CD8-positive, alpha-beta memory T cell (primary cell): Measurements from ENCODE around the gene TOMM7. TPM values are rescaled to one million over a fixed set of nuclear protein-coding genes. Genes with fewer than 3 reads are reported as not detected.
A peak's percentile ranks its signal among the peaks of the same experiment; 100 is the strongest.

Source experiments
- CTCF ChIA-PET: fragments of 350-600 bp; sonication (Branson Sonifier 250); formaldehyde crosslinking; loops from one replicate; lab custom pipeline; 2021; ENCODE audit warnings: antibody characterized with exemption; lab: Charles Lee
- POLR2A ChIA-PET: fragments of 350-600 bp; sonication (Branson Sonifier 250); formaldehyde crosslinking; loops from one replicate; lab custom pipeline; 2021; ENCODE audit warnings: antibody characterized with exemption; lab: Charles Lee
- DNase-seq, 5 donors: peaks; one replicate each; pipeline versions ENCODE4 v3.0.0 to v3.0.0-alpha.2; 2020 to 2022; ENCODE audit warnings: mixed read lengths in 1 of 5
- H3K27ac ChIP-seq: one replicate; pipeline ENCODE4 v1.7.0; 2013; ENCODE audit warnings: low read depth, mild to moderate bottlenecking, low read length, moderate library complexity
- H3K27me3 ChIP-seq: 2 replicates; pipeline ENCODE4 v1.7.0; 2013; ENCODE audit warnings: low read length, mild to moderate bottlenecking; ENCODE audit not compliant: insufficient read depth, poor library complexity, severe bottlenecking
- H3K36me3 ChIP-seq: 2 replicates; pipeline ENCODE4 v1.7.0; 2013; ENCODE audit warnings: mild to moderate bottlenecking, low read length, moderate library complexity; ENCODE audit not compliant: insufficient read depth
- H3K4me1 ChIP-seq: 2 replicates; pipeline ENCODE4 v1.7.0; 2013; ENCODE audit warnings: mild to moderate bottlenecking, low read length, moderate library complexity; ENCODE audit not compliant: insufficient read depth
- H3K4me3 ChIP-seq: 2 replicates; pipeline ENCODE4 v1.7.0; 2013; ENCODE audit warnings: mild to moderate bottlenecking, low read length
- H3K9me3 ChIP-seq: 2 replicates; pipeline ENCODE4 v1.7.0; 2013; ENCODE audit warnings: mild to moderate bottlenecking, low read length
- H3K27ac Mint-ChIP-seq, 8 donors: one replicate each; pipeline ENCODE4 v1.8.0; 2020 to 2021; ENCODE audit warnings: mixed read lengths in 8 of 8, mild to moderate bottlenecking in 6 of 8, inconsistent platforms in 3 of 8, moderate library complexity in 3 of 8
- H3K27me3 Mint-ChIP-seq, 2 donors: one replicate each; pipeline ENCODE4 v1.8.0; 2020 to 2021; ENCODE audit warnings: mixed read lengths in 2 of 2, mild to moderate bottlenecking in 1 of 2, moderate library complexity in 1 of 2
- H3K36me3 Mint-ChIP-seq, 3 donors: one replicate each; pipeline ENCODE4 v1.8.0; 2020 to 2021; ENCODE audit warnings: mixed read lengths in 3 of 3, inconsistent platforms in 1 of 3, mild to moderate bottlenecking in 1 of 3
- H3K4me1 Mint-ChIP-seq, 3 donors: one replicate each; pipeline ENCODE4 v1.8.0; 2020 to 2021; ENCODE audit warnings: mixed read lengths in 3 of 3, inconsistent platforms in 1 of 3, mild to moderate bottlenecking in 1 of 3
- H3K4me3 Mint-ChIP-seq, 7 donors: one replicate each; pipeline ENCODE4 v1.8.0; 2020 to 2021; ENCODE audit warnings: mixed read lengths in 7 of 7, mild to moderate bottlenecking in 6 of 7, moderate library complexity in 4 of 7, inconsistent platforms in 2 of 7
- H3K9me3 Mint-ChIP-seq, 5 donors: one replicate each; pipeline ENCODE4 v1.8.0; 2020 to 2022; ENCODE audit warnings: mixed read lengths in 5 of 5, mild to moderate bottlenecking in 3 of 5, moderate library complexity in 2 of 5, inconsistent platforms in 1 of 5
- polyA plus RNA-seq: library from polyadenylated mRNA; unstranded; fragments of 300-500 nt; fragmentation: Illumina TruSeq; gene quantifications from one replicate; pipeline ENCODE4 v1.2.3, GENCODE V29; 2021
- total RNA-seq, 2 experiments: library from RNA; stranded (reverse); gene quantifications; one replicate each; pipeline ENCODE4 v1.2.3, GENCODE V29; 2021

The TOMM7 gene
- total and polyA plus RNA-seq, 3 experiments from 2014 or later = 299 to 409 (median 318) TPM

GRCh38 chr7:22827563-22827962, 4.9 kb upstream of the TOMM7 start:
- ChIA-PET POLR2A (no interaction called here), CTCF (no interaction called here)
- Mint-ChIP-seq H3K9me3 (no peaks in the 10 kb centered on the region), H3K27me3 (peaks cover 5 to 34% of the 10 kb centered on the region in 2 donors), H3K27ac (no peak overlapping the region), H3K4me1 (peaks cover 4 to 11% (median 10%) of the 10 kb centered on the region in 3 donors), H3K36me3 (peaks cover 0 to 3% (median 2%) of the 10 kb centered on the region in 3 donors), H3K4me3 (no peak overlapping the region)
- Histone ChIP-seq H3K27ac (no peak overlapping the region), H3K9me3 (no peaks in the 10 kb centered on the region), H3K4me3 (no peak overlapping the region), H3K36me3 (no peaks in the 10 kb centered on the region), H3K4me1 (peaks cover 5% of the 10 kb centered on the region), H3K27me3 (no peaks in the 10 kb centered on the region)
- DNase-seq = no peak

GRCh38 chr7:22826593-22826992, 3.9 kb upstream of the TOMM7 start:
- Histone ChIP-seq H3K27me3 (no peaks in the 10 kb centered on the region), H3K9me3 (no peaks in the 10 kb centered on the region), H3K4me3 (no peak overlapping the region), H3K36me3 (no peaks in the 10 kb centered on the region), H3K27ac (no peak overlapping the region), H3K4me1 (peaks cover 9% of the 10 kb centered on the region)
- H3K4me3 Mint-ChIP-seq = peak overlapping the region in 1 of 7 donors; percentile 49
- H3K4me1 Mint-ChIP-seq = peaks cover 6 to 19% (median 14%) of the 10 kb centered on the region in 3 donors
- POLR2A ChIA-PET = no interaction called here
- peaks cover 6 to 34% of the 10 kb centered on the region in 2 donors for H3K27me3 Mint-ChIP-seq
- no peak for DNase-seq
- no peaks in the 10 kb centered on the region for H3K9me3 Mint-ChIP-seq
- no peak overlapping the region for H3K27ac Mint-ChIP-seq
- peaks cover 0 to 10% (median 3%) of the 10 kb centered on the region in 3 donors for H3K36me3 Mint-ChIP-seq
- CTCF ChIA-PET = no interaction called here

GRCh38 chr7:22824760-22825159, 2.1 kb upstream of the TOMM7 start:
- no peak overlapping the region for H3K4me3 ChIP-seq
- H3K36me3 Mint-ChIP-seq = peaks cover 0 to 14% (median 3%) of the 10 kb centered on the region in 3 donors
- CTCF ChIA-PET = interaction anchor here (0.8 to 1.3 kb wide), 3 partner anchors 21 to 30 kb away, joined by 3 to 4 read pairs (median 3); no protein-coding TSS in a partner anchor
- peaks cover 0 to 2% (median 0%) of the 10 kb centered on the region in 5 donors for H3K9me3 Mint-ChIP-seq
- H3K4me3 Mint-ChIP-seq = no peak overlapping the region
- H3K27ac Mint-ChIP-seq = peak overlapping the region in 1 of 8 donors; percentile 85
- no peak for DNase-seq
- H3K27ac ChIP-seq = no peak overlapping the region
- peaks cover 6 to 34% of the 10 kb centered on the region in 2 donors for H3K27me3 Mint-ChIP-seq
- POLR2A ChIA-PET = interaction anchor here (0.8 kb wide), 1 partner anchor 8 kb away, joined by 4 read pairs; no protein-coding TSS in a partner anchor
- peaks cover 18% of the 10 kb centered on the region for H3K4me1 ChIP-seq
- no peaks in the 10 kb centered on the region for H3K9me3 ChIP-seq
- H3K4me1 Mint-ChIP-seq = peaks cover 19 to 35% (median 26%) of the 10 kb centered on the region in 3 donors
- H3K36me3 ChIP-seq = no peaks in the 10 kb centered on the region
- H3K27me3 ChIP-seq = no peaks in the 10 kb centered on the region

GRCh38 chr7:22823142-22823497, 471 bp upstream of the TOMM7 start:
- Mint-ChIP-seq H3K4me1 (peaks cover 27 to 46% (median 35%) of the 10 kb centered on the region in 3 donors), H3K27ac (peak overlapping the region; percentile 85 to 100 (median 99)), H3K4me3 (peak overlapping the region; percentile 91 to 100 (median 100)), H3K27me3 (peaks cover 4 to 34% of the 10 kb centered on the region in 2 donors), H3K9me3 (peaks cover 0 to 2% (median 0%) of the 10 kb centered on the region in 5 donors), H3K36me3 (peaks cover 0 to 19% (median 3%) of the 10 kb centered on the region in 3 donors)
- H3K4me1 ChIP-seq = peaks cover 28% of the 10 kb centered on the region
- POLR2A ChIA-PET = interaction anchor here (0.8 to 1.6 kb wide), 2 partner anchors 31 to 283 kb away, joined by 3 to 7 read pairs; partner anchors contain the start of gene KLHL7
- H3K9me3 ChIP-seq = no peaks in the 10 kb centered on the region
- peak overlapping the region; percentile 89 for H3K27ac ChIP-seq
- CTCF ChIA-PET = interaction anchor here (1.8 kb wide), 1 partner anchor 34 kb away, joined by 5 read pairs; no protein-coding TSS in a partner anchor
- DNase-seq = no peak
- no peaks in the 10 kb centered on the region for H3K27me3 ChIP-seq
- peak overlapping the region; percentile 70 for H3K4me3 ChIP-seq
- no peaks in the 10 kb centered on the region for H3K36me3 ChIP-seq

- Mint-ChIP-seq H3K36me3 (peaks cover 3 to 29% (median 3%) of the 10 kb centered on the region in 3 donors), H3K27ac (peak overlapping the region; percentile 85 to 100 (median 99)), H3K27me3 (peaks cover 4 to 23% of the 10 kb centered on the region in 2 donors), H3K4me3 (peak overlapping the region; percentile 91 to 100 (median 100)), H3K4me1 (peaks cover 36 to 57% (median 44%) of the 10 kb centered on the region in 3 donors), H3K9me3 (peaks cover 0 to 2% (median 0%) of the 10 kb centered on the region in 5 donors)
- peaks cover 1% of the 10 kb centered on the region for H3K36me3 ChIP-seq
- ChIA-PET CTCF (interaction anchor here (1.1 kb wide), 1 partner anchor 233 kb away, joined by 4 read pairs; no protein-coding TSS in a partner anchor), POLR2A (interaction anchor here (0.6 to 1.6 kb wide), 2 partner anchors 283 to 284 kb away, joined by 3 to 7 read pairs; partner anchors contain the start of gene KLHL7)
- H3K27me3 ChIP-seq = no peaks in the 10 kb centered on the region
- H3K9me3 ChIP-seq = no peaks in the 10 kb centered on the region
- H3K4me1 ChIP-seq = peaks cover 35% of the 10 kb centered on the region
- H3K4me3 ChIP-seq = peak overlapping the region; percentile 70
- H3K27ac ChIP-seq = peak overlapping the region; percentile 89
- peak in 2 of 5 donors; percentile 2 to 26 for DNase-seq
Measured at GRCh38 chr7:22821702-22822485, 755 bp downstream of the TOMM7 start.

GRCh38 chr7:22819476-22819875, 3.2 kb downstream of the TOMM7 start:
- Mint-ChIP-seq H3K4me1 (peaks cover 51 to 80% (median 67%) of the 10 kb centered on the region in 3 donors), H3K27ac (peak overlapping the region in 4 of 8 donors; percentile 8 to 82 (median 28)), H3K36me3 (peaks cover 3 to 51% (median 3%) of the 10 kb centered on the region in 3 donors), H3K9me3 (peaks cover 0 to 2% (median 0%) of the 10 kb centered on the region in 5 donors), H3K4me3 (peak overlapping the region in 2 of 7 donors; percentile 3 to 93), H3K27me3 (peaks cover 2 to 8% of the 10 kb centered on the region in 2 donors)
- CTCF ChIA-PET = no interaction called here
- H3K27me3 ChIP-seq = no peaks in the 10 kb centered on the region
- no peak overlapping the region for H3K27ac ChIP-seq
- H3K9me3 ChIP-seq = no peaks in the 10 kb centered on the region
- H3K4me1 ChIP-seq = peaks cover 39% of the 10 kb centered on the region
- POLR2A ChIA-PET = no interaction called here
- peaks cover 5% of the 10 kb centered on the region for H3K36me3 ChIP-seq
- no peak overlapping the region for H3K4me3 ChIP-seq
- no peak for DNase-seq

- Mint-ChIP-seq H3K9me3 (no peaks in the 10 kb centered on the region), H3K36me3 (peaks cover 4 to 69% (median 7%) of the 10 kb centered on the region in 3 donors), H3K27me3 (no peaks in the 10 kb centered on the region), H3K4me3 (no peak overlapping the region), H3K27ac (peak overlapping the region in 1 of 8 donors; percentile 50), H3K4me1 (peaks cover 34 to 53% (median 38%) of the 10 kb centered on the region in 3 donors)
- Histone ChIP-seq H3K36me3 (peaks cover 9% of the 10 kb centered on the region), H3K27ac (no peak overlapping the region), H3K27me3 (no peaks in the 10 kb centered on the region), H3K4me3 (no peak overlapping the region), H3K9me3 (no peaks in the 10 kb centered on the region), H3K4me1 (peaks cover 19% of the 10 kb centered on the region)
- DNase-seq = no peak
- POLR2A ChIA-PET = no interaction called here
- CTCF ChIA-PET = no interaction called here
Measured at GRCh38 chr7:22814261-22815208, 8.1 kb downstream of the TOMM7 start.
